Gastrocnemius medialis (tissue), 4 donors: Measurements from ENCODE around the gene DPP10.

Source experiments
- POLR2A ChIP-seq, 2 donors: fragments of 450-650 bp; IDR thresholded peaks; one replicate each; pipeline ENCODE4 v1.6.1; 2017; ENCODE audit warnings: antibody characterized with exemption in 2 of 2, mild to moderate bottlenecking in 2 of 2, moderate library complexity in 2 of 2
- TF ChIP-seq, protein P1 (sequence below), 5 experiments: fragments of 450-650 bp in 3 of 5; fragments of 200-600 bp in 2 of 5; sonication (generic) in 2 of 5; IDR thresholded peaks in 4 of 5; conservative IDR thresholded peaks in 1 of 5; 1 replicate in 4 of 5; 2 replicates in 1 of 5; pipeline ENCODE4 v1.5.1; 2016 to 2019; ENCODE audit warnings: antibody characterized with exemption in 5 of 5, mild to moderate bottlenecking in 3 of 5, moderate library complexity in 3 of 5

DNA sequence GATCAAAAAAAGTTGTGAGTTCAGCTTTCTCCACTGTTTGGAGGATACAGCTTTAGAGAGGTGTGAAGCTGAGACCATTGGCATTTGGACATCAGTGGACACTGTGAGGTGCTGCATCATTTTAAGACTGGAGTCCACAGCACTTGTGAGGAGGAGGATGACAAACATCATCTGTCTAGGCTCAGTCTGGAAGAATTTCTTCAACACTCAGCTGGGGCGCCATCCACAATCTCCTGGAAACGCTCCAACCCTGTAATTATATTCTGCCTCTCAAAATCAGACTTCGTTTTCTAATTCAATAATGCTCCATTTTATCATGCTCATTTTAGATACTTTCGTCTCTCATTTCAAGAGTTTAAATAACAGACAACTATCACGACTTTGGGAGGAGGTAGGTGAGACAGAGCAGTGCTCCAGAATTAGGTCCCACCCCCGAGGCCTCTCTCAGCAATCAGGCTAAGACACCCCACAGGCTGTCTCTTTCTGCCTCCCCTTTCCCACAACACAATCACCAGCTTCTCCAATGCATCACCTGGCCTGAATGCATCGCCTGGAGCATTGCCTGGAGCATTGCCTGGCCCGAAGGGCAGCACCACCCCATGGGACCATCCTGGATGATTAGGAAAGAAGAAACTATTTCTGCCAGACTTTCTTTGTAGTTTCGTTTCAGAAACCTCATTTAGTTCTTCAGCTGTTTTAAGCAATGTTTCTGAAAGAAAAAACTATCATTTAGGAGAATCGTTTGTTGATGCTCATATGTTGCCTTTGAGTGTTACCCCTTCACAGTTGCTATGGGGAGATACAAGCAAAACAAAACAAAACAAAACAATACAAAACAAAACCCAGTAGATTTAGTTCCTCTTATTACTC is 37.0 kb upstream of the DPP10 start:
- TF ChIP-seq, protein P1, sequence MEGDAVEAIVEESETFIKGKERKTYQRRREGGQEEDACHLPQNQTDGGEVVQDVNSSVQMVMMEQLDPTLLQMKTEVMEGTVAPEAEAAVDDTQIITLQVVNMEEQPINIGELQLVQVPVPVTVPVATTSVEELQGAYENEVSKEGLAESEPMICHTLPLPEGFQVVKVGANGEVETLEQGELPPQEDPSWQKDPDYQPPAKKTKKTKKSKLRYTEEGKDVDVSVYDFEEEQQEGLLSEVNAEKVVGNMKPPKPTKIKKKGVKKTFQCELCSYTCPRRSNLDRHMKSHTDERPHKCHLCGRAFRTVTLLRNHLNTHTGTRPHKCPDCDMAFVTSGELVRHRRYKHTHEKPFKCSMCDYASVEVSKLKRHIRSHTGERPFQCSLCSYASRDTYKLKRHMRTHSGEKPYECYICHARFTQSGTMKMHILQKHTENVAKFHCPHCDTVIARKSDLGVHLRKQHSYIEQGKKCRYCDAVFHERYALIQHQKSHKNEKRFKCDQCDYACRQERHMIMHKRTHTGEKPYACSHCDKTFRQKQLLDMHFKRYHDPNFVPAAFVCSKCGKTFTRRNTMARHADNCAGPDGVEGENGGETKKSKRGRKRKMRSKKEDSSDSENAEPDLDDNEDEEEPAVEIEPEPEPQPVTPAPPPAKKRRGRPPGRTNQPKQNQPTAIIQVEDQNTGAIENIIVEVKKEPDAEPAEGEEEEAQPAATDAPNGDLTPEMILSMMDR (IDR thresholded peaks at IDR 0.05 in 4 of 5, conservative IDR thresholded peaks at IDR 0.05 in 1 of 5) = no peak
- TF ChIP-seq POLR2A (IDR thresholded peaks at IDR 0.05) = no peak
